ENCODE data around the gene MCF2L2.

GRCh38 chr3:183472155-183472554, 43.7 kb upstream of the MCF2L2 start:
- TF ChIP-seq, protein P1, sequence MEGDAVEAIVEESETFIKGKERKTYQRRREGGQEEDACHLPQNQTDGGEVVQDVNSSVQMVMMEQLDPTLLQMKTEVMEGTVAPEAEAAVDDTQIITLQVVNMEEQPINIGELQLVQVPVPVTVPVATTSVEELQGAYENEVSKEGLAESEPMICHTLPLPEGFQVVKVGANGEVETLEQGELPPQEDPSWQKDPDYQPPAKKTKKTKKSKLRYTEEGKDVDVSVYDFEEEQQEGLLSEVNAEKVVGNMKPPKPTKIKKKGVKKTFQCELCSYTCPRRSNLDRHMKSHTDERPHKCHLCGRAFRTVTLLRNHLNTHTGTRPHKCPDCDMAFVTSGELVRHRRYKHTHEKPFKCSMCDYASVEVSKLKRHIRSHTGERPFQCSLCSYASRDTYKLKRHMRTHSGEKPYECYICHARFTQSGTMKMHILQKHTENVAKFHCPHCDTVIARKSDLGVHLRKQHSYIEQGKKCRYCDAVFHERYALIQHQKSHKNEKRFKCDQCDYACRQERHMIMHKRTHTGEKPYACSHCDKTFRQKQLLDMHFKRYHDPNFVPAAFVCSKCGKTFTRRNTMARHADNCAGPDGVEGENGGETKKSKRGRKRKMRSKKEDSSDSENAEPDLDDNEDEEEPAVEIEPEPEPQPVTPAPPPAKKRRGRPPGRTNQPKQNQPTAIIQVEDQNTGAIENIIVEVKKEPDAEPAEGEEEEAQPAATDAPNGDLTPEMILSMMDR (IDR thresholded peaks at IDR 0.05), result no peak
- TF ChIP-seq POLR2A (IDR thresholded peaks at IDR 0.05) (no peak), POLR2AphosphoS5 (IDR thresholded peaks at IDR 0.05; ENCODE audit: insufficient read depth in 1 of 2, low read depth in 1 of 2) (no peak)

Data from vagina (tissue), 2 donors.